ENCODE data around the gene SERTAD1. TPM values are rescaled to one million over a fixed set of nuclear protein-coding genes. Genes with fewer than 3 reads are reported as not detected.

SERTAD1 gene
- total and polyA plus RNA-seq, 4 experiments from 2014 or later = 5.4 to 11.3 (median 10.6) TPM

- Histone ChIP-seq H3K27me3 (ENCODE audit: insufficient read depth, low read length) (no peaks in the 10 kb centered on the region), H3K4me1 (ENCODE audit: insufficient read depth, low read length) (peaks cover 8% of the 10 kb centered on the region), H3K4me3 (ENCODE audit: low read length in 2 of 2) (no peak overlapping the region), H3K27ac (ENCODE audit: low read depth, low read length) (no peak overlapping the region), H3K9me3 (ENCODE audit: control insufficient read depth in 1 of 2, low read length in 2 of 2) (no peaks in the 10 kb centered on the region), H3K36me3 (ENCODE audit: insufficient read depth, low read length) (no peaks in the 10 kb centered on the region)
- Mint-ChIP-seq H3K4me1 (peaks cover 7 to 23% (median 18%) of the 10 kb centered on the region in 4 donors), H3K4me3 (no peak overlapping the region), H3K9me3 (no peaks in the 10 kb centered on the region), H3K27ac (peak overlapping the region in 1 of 7 donors; percentile 48), H3K36me3 (peaks cover 0 to 2% of the 10 kb centered on the region in 2 donors), H3K27me3 (no peaks in the 10 kb centered on the region)
- ChIA-PET POLR2A (ENCODE audit: partially characterized antibody) (interaction anchor here (0.6 to 1.4 kb wide), 2 partner anchors 28 to 947 kb away, joined by 3 read pairs; no protein-coding TSS in a partner anchor), CTCF (ENCODE audit: partially characterized antibody) (interaction anchor here (0.6 kb wide), 1 partner anchor 8 kb away, joined by 3 read pairs; no protein-coding TSS in a partner anchor)
- intact Hi-C loops (cut with micrococcal nuclease) = no loop called here
- DNase-seq = no peak
Measured at GRCh38 chr19:40414542-40415535, 11.0 kb downstream of the SERTAD1 start.

- peaks cover 9% of the 10 kb centered on the region for H3K4me1 ChIP-seq (ENCODE audit: insufficient read depth, low read length)
- Mint-ChIP-seq H3K4me1 (peaks cover 4 to 19% (median 13%) of the 10 kb centered on the region in 4 donors), H3K36me3 (no peaks in the 10 kb centered on the region), H3K27me3 (no peaks in the 10 kb centered on the region), H3K9me3 (no peaks in the 10 kb centered on the region), H3K4me3 (no peak within 1 kb of the TSS), H3K27ac (no peak within 1 kb of the TSS)
- DNase-seq = no peak
- ChIA-PET POLR2A (ENCODE audit: partially characterized antibody) (interaction anchor here (1.0 to 2.1 kb wide), 2 partner anchors 10 to 13 kb away, joined by 4 to 6 read pairs; partner anchors contain the start of gene SERTAD1), CTCF (ENCODE audit: partially characterized antibody) (no interaction called here)
- H3K27me3 ChIP-seq (ENCODE audit: insufficient read depth, low read length) = no peaks in the 10 kb centered on the region
- intact Hi-C loops (cut with micrococcal nuclease) = no loop called here
- no peaks in the 10 kb centered on the region for H3K9me3 ChIP-seq (ENCODE audit: control insufficient read depth in 1 of 2, low read length in 2 of 2)
- no peak within 1 kb of the TSS for H3K4me3 ChIP-seq (ENCODE audit: low read length in 2 of 2)
- H3K36me3 ChIP-seq (ENCODE audit: insufficient read depth, low read length) = no peaks in the 10 kb centered on the region
- H3K27ac ChIP-seq (ENCODE audit: low read depth, low read length) = no peak within 1 kb of the TSS
Measured at GRCh38 chr19:40413291-40413845, 12.4 kb downstream of the SERTAD1 start, which contains the start of gene PRX. TSS of gene PRX (minus strand) at chr19:40413378. CDS start at chr19:40407932, 5,446 bp downstream.

- ChIA-PET POLR2A (ENCODE audit: partially characterized antibody) (interaction anchor here (0.7 to 2.1 kb wide), 7 partner anchors 8 to 53 kb away, joined by 3 to 6 read pairs (median 4); partner anchors contain the start of genes BLVRB, SERTAD1 and SERTAD3), CTCF (ENCODE audit: partially characterized antibody) (interaction anchor here (0.9 kb wide), 1 partner anchor 8 kb away, joined by 3 read pairs; no protein-coding TSS in a partner anchor)
- DNase-seq = no peak
- H3K9me3 Mint-ChIP-seq = no peaks in the 10 kb centered on the region
- H3K4me3 Mint-ChIP-seq = no peak overlapping the region
- no peaks in the 10 kb centered on the region for H3K27me3 Mint-ChIP-seq
- Histone ChIP-seq H3K9me3 (ENCODE audit: control insufficient read depth in 1 of 2, low read length in 2 of 2) (no peaks in the 10 kb centered on the region), H3K27ac (ENCODE audit: low read depth, low read length) (no peak overlapping the region), H3K36me3 (ENCODE audit: insufficient read depth, low read length) (no peaks in the 10 kb centered on the region), H3K27me3 (ENCODE audit: insufficient read depth, low read length) (no peaks in the 10 kb centered on the region), H3K4me3 (ENCODE audit: low read length in 2 of 2) (no peak overlapping the region), H3K4me1 (ENCODE audit: insufficient read depth, low read length) (peaks cover 14% of the 10 kb centered on the region)
- intact Hi-C loops (cut with micrococcal nuclease) = no loop called here
- H3K36me3 Mint-ChIP-seq = no peaks in the 10 kb centered on the region
- peaks cover 4 to 23% (median 15%) of the 10 kb centered on the region in 4 donors for H3K4me1 Mint-ChIP-seq
- H3K27ac Mint-ChIP-seq = no peak overlapping the region
Measured at GRCh38 chr19:40412866-40413265, 12.9 kb downstream of the SERTAD1 start.

- CTCF ChIA-PET (ENCODE audit: partially characterized antibody) = interaction anchor here (0.9 kb wide), 1 partner anchor 9 kb away, joined by 3 read pairs; no protein-coding TSS in a partner anchor
- Mint-ChIP-seq H3K27ac (no peak overlapping the region), H3K4me1 (peaks cover 2 to 19% (median 14%) of the 10 kb centered on the region in 4 donors), H3K36me3 (no peaks in the 10 kb centered on the region), H3K9me3 (no peaks in the 10 kb centered on the region), H3K4me3 (no peak overlapping the region), H3K27me3 (no peaks in the 10 kb centered on the region)
- Histone ChIP-seq H3K4me3 (ENCODE audit: low read length in 2 of 2) (no peak overlapping the region), H3K36me3 (ENCODE audit: insufficient read depth, low read length) (no peaks in the 10 kb centered on the region), H3K9me3 (ENCODE audit: control insufficient read depth in 1 of 2, low read length in 2 of 2) (no peaks in the 10 kb centered on the region), H3K27me3 (ENCODE audit: insufficient read depth, low read length) (no peaks in the 10 kb centered on the region), H3K27ac (ENCODE audit: low read depth, low read length) (no peak overlapping the region), H3K4me1 (ENCODE audit: insufficient read depth, low read length) (peaks cover 14% of the 10 kb centered on the region)
- POLR2A ChIA-PET (ENCODE audit: partially characterized antibody) = interaction anchor here (0.7 to 2.1 kb wide), 7 partner anchors 9 to 54 kb away, joined by 3 to 6 read pairs (median 4); partner anchors contain the start of genes BLVRB, SERTAD1 and SERTAD3
- intact Hi-C loops (cut with micrococcal nuclease) = no loop called here
- no peak for DNase-seq
Measured at GRCh38 chr19:40411958-40412499, 13.8 kb downstream of the SERTAD1 start.

- POLR2A ChIA-PET (ENCODE audit: partially characterized antibody) = interaction anchor here (1.3 kb wide), 1 partner anchor 14 kb away, joined by 6 read pairs; the partner anchor contains the start of gene SERTAD1
- no peak overlapping the region for H3K27ac Mint-ChIP-seq
Measured at GRCh38 chr19:40411125-40411842, 14.5 kb downstream of the SERTAD1 start.

GRCh38 chr19:40410030-40410389 is 15.8 kb downstream of the SERTAD1 start:
- H3K4me1 ChIP-seq (ENCODE audit: insufficient read depth, low read length) = peaks cover 12% of the 10 kb centered on the region
- H3K9me3 Mint-ChIP-seq = no peaks in the 10 kb centered on the region
- no peak for DNase-seq
- POLR2A ChIA-PET (ENCODE audit: partially characterized antibody) = no interaction called here
- H3K4me1 Mint-ChIP-seq = peaks cover 2 to 11% (median 10%) of the 10 kb centered on the region in 4 donors
- H3K27me3 ChIP-seq (ENCODE audit: insufficient read depth, low read length) = no peaks in the 10 kb centered on the region
- no peak overlapping the region for H3K27ac Mint-ChIP-seq
- H3K27me3 Mint-ChIP-seq = no peaks in the 10 kb centered on the region
- H3K36me3 Mint-ChIP-seq = no peaks in the 10 kb centered on the region
- intact Hi-C loops (cut with micrococcal nuclease) = no loop called here
- H3K27ac ChIP-seq (ENCODE audit: low read depth, low read length) = no peak overlapping the region
- no peaks in the 10 kb centered on the region for H3K36me3 ChIP-seq (ENCODE audit: insufficient read depth, low read length)
- no peaks in the 10 kb centered on the region for H3K9me3 ChIP-seq (ENCODE audit: control insufficient read depth in 1 of 2, low read length in 2 of 2)
- CTCF ChIA-PET (ENCODE audit: partially characterized antibody) = interaction anchor here (5.1 kb wide), 1 partner anchor 10 kb away, joined by 28 read pairs; no protein-coding TSS in a partner anchor
- H3K4me3 ChIP-seq (ENCODE audit: low read length in 2 of 2) = no peak overlapping the region
- H3K4me3 Mint-ChIP-seq = no peak overlapping the region

More at GRCh38 chr19:40411125-40411842, 14.5 kb downstream of the SERTAD1 start:
- Mint-ChIP-seq H3K4me1 (peaks cover 0 to 16% (median 12%) of the 10 kb centered on the region in 4 donors), H3K4me3 (no peak overlapping the region), H3K9me3 (no peaks in the 10 kb centered on the region), H3K36me3 (no peaks in the 10 kb centered on the region), H3K27me3 (no peaks in the 10 kb centered on the region)
- Histone ChIP-seq H3K4me3 (ENCODE audit: low read length in 2 of 2) (no peak overlapping the region), H3K27ac (ENCODE audit: low read depth, low read length) (no peak overlapping the region), H3K9me3 (ENCODE audit: control insufficient read depth in 1 of 2, low read length in 2 of 2) (no peaks in the 10 kb centered on the region), H3K27me3 (ENCODE audit: insufficient read depth, low read length) (no peaks in the 10 kb centered on the region), H3K4me1 (ENCODE audit: insufficient read depth, low read length) (peaks cover 12% of the 10 kb centered on the region), H3K36me3 (ENCODE audit: insufficient read depth, low read length) (no peaks in the 10 kb centered on the region)
- CTCF ChIA-PET (ENCODE audit: partially characterized antibody) = interaction anchor here (1.0 kb wide), 1 partner anchor 9 kb away, joined by 6 read pairs; no protein-coding TSS in a partner anchor
- intact Hi-C loops (cut with micrococcal nuclease) = no loop called here
- DNase-seq = no peak
